SHP77 treated with DMSO at 0.1 percent for 48 hours (cell line): ENCODE data around the gene FASN.
"Not testable (repeated sequence)": the region's sequence is repeated elsewhere in the genome, so short reads cannot be mapped to it uniquely, and the experiment has no call there.

Experiments
- DNase-seq: peaks from one replicate; lab custom pipeline; 2025; lab: John Stamatoyannopoulos, UW

The FASN gene

GRCh38 chr17:82041144-82041814 lies 56.8 kb downstream of the FASN start:
- DNase-seq: no peak

GRCh38 chr17:82039695-82040299 lies 58.2 kb downstream of the FASN start:
- DNase-seq: no peak

- not testable (repeated sequence) for DNase-seq
These were observed 59.1 kb downstream of the FASN start for GRCh38 chr17:82038796-82039409.

GRCh38 chr17:82037889-82038195 lies 60.2 kb downstream of the FASN start:
- DNase-seq: no peak

GRCh38 chr17:82037092-82037888 lies 60.7 kb downstream of the FASN start, which contains the start of gene DCXR:
TSS of gene DCXR (minus strand) at chr17:82037697. CDS start at chr17:82037682, 15 bp downstream.
- peak; percentile 94 for DNase-seq

GRCh38 chr17:82036634-82037091 lies 61.4 kb downstream of the FASN start:
- DNase-seq: no peak

GRCh38 chr17:82035956-82036633 lies 61.9 kb downstream of the FASN start:
- DNase-seq: no peak

GRCh38 chr17:82035488-82035887 lies 62.5 kb downstream of the FASN start:
- DNase-seq: no peak

GRCh38 chr17:82034371-82035011 lies 63.5 kb downstream of the FASN start:
- DNase-seq: no peak

GRCh38 chr17:82033359-82034085 lies 64.5 kb downstream of the FASN start:
- no peak for DNase-seq

GRCh38 chr17:82031885-82032627 lies 66.0 kb downstream of the FASN start:
- no peak for DNase-seq

GRCh38 chr17:82031303-82031884 lies 66.6 kb downstream of the FASN start, which contains the start of gene RAC3:
TSS of gene RAC3 (plus strand) at chr17:82031678. CDS start at chr17:82031762, 84 bp downstream.
- no peak for DNase-seq

- DNase-seq: peak; percentile 21
These were observed 67.3 kb downstream of the FASN start for GRCh38 chr17:82030470-82031302.

- DNase-seq: peak; percentile 21
These were observed 68.0 kb downstream of the FASN start for GRCh38 chr17:82029990-82030469.

- DNase-seq: no peak
These were observed 68.6 kb downstream of the FASN start for GRCh38 chr17:82029391-82029790.

GRCh38 chr17:82028966-82029365 lies 69.1 kb downstream of the FASN start:
- DNase-seq: no peak
